ENCODE measurements around the gene TCERG1. TPM values are rescaled to one million over a fixed set of nuclear protein-coding genes. Genes with fewer than 3 reads are reported as not detected.

Gene TCERG1
- total RNA-seq, 1 donor = 71.7 TPM

GRCh38 chr5:146533882-146534281 is 86.7 kb downstream of the TCERG1 start:
- TF ChIP-seq, protein P1, sequence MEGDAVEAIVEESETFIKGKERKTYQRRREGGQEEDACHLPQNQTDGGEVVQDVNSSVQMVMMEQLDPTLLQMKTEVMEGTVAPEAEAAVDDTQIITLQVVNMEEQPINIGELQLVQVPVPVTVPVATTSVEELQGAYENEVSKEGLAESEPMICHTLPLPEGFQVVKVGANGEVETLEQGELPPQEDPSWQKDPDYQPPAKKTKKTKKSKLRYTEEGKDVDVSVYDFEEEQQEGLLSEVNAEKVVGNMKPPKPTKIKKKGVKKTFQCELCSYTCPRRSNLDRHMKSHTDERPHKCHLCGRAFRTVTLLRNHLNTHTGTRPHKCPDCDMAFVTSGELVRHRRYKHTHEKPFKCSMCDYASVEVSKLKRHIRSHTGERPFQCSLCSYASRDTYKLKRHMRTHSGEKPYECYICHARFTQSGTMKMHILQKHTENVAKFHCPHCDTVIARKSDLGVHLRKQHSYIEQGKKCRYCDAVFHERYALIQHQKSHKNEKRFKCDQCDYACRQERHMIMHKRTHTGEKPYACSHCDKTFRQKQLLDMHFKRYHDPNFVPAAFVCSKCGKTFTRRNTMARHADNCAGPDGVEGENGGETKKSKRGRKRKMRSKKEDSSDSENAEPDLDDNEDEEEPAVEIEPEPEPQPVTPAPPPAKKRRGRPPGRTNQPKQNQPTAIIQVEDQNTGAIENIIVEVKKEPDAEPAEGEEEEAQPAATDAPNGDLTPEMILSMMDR (IDR thresholded peaks at IDR 0.05; ENCODE audit: insufficient read depth, low read depth, low read length) = no peak
- no peak overlapping the region for H3K4me3 ChIP-seq (ENCODE audit: low read depth, low read length)
- DNase-seq (ENCODE audit: low read depth) = no peak

GRCh38 chr5:146538432-146538831 is 91.3 kb downstream of the TCERG1 start:
- no peak overlapping the region for H3K4me3 ChIP-seq (ENCODE audit: low read depth, low read length)
- DNase-seq (ENCODE audit: low read depth) = no peak
- TF ChIP-seq, protein P1 (IDR thresholded peaks at IDR 0.05; ENCODE audit: insufficient read depth, low read depth, low read length) = no peak

DNA sequence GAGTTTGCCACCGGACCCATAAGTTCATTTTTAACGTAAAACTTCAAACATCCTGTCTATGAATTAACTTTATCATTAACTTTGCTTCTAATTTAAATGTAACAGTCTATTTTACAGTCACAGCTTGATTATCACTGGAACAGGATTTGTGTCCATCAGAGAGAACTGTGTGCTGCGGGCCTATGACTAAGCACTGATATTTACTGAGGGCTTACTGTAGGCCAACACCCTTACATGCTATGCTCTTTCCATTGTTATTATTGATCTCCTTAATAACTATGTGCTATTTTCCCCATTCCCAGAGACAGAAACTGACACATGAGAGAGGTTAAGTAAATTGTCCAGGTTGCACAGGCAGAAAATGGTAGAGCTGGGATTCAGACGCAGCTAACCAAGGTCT is 92.8 kb downstream of the TCERG1 start:
- no peak overlapping the region for H3K4me3 ChIP-seq (ENCODE audit: low read depth, low read length)

DNA sequence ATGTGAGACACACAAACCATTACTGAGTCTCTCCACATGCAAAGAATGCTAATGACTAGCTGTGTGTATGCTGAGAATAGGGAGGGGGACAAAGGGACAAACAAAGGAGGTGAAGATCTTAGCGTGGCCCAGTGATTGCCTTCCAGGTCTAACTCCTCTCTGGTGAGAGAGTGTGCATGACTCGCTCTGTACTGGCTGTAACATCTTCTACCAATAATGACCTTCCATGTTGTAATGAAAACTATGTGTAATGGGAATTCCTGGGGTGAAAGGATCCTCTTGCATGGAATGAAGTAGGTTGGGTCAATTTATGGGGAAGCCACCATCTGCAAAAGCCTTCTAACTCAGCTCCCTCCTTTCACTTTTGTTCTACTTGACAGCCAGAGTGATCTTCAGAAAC is 93.3 kb downstream of the TCERG1 start:
- DNase-seq (ENCODE audit: low read depth) = peak; percentile 5
- TF ChIP-seq, protein P1 (IDR thresholded peaks at IDR 0.05; ENCODE audit: insufficient read depth, low read depth, low read length) = no peak
- no peak overlapping the region for H3K4me3 ChIP-seq (ENCODE audit: low read depth, low read length)

More for the DNA sequence above, 92.8 kb downstream of the TCERG1 start:
- DNase-seq (ENCODE audit: low read depth) = no peak
- TF ChIP-seq, protein P1 (IDR thresholded peaks at IDR 0.05; ENCODE audit: insufficient read depth, low read depth, low read length) = no peak

- H3K4me3 ChIP-seq (ENCODE audit: low read depth, low read length) = no peak overlapping the region
- peak; percentile 59 for DNase-seq (ENCODE audit: low read depth)
- TF ChIP-seq, protein P1 (IDR thresholded peaks at IDR 0.05; ENCODE audit: insufficient read depth, low read depth, low read length) = peak; percentile 95
Measured at GRCh38 chr5:146541958-146542849, 95.1 kb downstream of the TCERG1 start.

- H3K4me3 ChIP-seq (ENCODE audit: low read depth, low read length) = no peak overlapping the region
- DNase-seq (ENCODE audit: low read depth) = no peak
- TF ChIP-seq, protein P1 (IDR thresholded peaks at IDR 0.05; ENCODE audit: insufficient read depth, low read depth, low read length) = no peak
Measured at GRCh38 chr5:146544232-146544631, 97.1 kb downstream of the TCERG1 start.
